HS-5 (cell line): ENCODE data around the gene CCDC137.
"Not testable (repeated sequence)": the region's sequence is repeated elsewhere in the genome, so short reads cannot be mapped to it uniquely, and the experiment has no call there.

Experiments used
- DNase-seq: peaks from one replicate; pipeline ENCODE4 v3.0.0-alpha.2; 2012; ENCODE audit warnings: low read depth

CCDC137 gene, protein sequence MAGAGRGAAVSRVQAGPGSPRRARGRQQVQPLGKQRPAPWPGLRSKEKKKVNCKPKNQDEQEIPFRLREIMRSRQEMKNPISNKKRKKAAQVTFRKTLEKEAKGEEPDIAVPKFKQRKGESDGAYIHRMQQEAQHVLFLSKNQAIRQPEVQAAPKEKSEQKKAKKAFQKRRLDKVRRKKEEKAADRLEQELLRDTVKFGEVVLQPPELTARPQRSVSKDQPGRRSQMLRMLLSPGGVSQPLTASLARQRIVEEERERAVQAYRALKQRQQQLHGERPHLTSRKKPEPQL

DNA sequence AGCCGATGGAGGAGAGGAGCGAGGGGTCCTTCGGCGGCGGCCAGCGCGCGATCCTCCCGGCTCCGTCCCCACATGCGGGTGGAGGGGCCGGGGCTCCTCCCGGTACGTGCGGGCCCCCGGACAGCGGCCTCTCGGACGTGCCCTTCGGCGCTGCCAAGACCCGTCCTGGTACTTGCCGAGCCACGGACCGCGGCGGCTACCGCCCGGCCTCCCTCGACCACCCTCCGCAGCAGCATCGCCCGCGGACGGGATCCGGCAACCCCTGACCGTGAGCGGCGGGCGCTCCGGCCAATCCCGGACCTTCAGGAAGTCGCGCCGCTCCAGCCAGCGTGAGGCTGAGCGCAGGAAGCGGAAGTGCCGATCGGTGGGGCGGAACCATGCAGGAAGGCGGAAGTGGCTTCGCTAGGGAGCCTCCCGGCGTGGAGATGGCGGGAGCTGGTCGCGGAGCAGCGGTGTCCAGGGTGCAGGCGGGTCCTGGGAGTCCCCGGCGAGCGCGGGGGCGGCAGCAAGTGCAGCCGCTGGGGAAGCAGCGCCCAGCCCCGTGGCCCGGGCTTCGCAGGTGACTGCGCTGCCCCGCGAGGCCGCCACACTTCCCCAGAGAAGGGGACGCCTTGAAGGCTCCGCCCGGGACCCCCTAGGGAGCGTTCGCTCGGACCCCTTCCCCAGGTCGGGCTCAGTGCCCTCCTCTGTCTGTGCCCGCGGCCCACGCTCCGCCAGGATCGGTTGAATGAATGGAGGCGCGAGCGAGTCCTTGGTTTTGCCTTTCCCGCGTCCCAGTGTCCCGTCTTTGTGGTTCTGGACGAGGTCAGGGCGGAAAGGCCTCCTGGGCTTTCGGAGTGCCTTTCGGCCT is at the start of gene CCDC137, which contains the start of gene OXLD1:
CCDC137 (plus strand) TSS at position 396 of the 850 bp plus-strand sequence; CDS start at position 426, 30 bp downstream.
OXLD1 (minus strand) TSS at position 264 of the 850 bp plus-strand sequence; CDS start at position 236, 28 bp downstream.
- DNase-seq = peak; percentile 76

DNA sequence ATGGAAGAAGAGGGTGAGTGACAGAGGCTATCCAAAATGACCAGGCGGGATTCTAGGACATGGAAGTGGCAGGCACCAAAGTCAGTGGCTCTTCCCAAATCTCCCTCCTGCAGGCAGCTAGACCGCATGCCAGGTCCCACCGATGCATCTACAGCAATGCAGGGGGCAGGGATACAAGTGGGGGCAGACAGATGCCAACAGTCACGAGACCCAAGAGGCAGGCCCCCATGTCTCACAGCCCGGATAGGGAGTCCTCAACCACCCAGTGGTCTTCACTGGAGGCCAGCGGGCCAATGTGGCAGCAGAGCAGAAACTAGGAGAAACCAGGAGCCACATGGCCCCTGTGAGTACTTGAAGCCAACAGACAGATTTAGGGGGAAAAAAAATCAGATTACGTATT is 49.7 kb upstream of the CCDC137 start:
- no peak for DNase-seq

DNA sequence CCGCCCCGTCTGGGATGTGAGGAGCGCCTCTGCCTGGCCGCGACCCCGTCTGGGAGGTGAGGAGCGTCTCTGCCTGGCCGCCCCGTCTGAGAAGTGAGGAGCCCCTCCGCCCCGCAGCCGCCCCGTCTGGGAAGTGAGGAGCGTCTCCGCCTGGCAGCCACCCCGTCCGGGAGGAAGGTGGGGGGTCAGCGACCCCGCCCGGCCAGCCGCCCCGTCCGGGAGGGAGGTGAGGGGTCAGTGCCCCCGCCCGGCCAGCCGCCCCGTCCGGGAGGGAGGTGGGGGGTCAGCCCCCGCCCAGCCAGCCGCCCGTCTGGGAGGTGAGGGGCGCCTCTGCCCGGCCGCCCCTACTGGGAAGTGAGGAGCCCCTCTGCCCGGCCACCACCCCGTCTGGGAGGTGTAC is 48.2 kb upstream of the CCDC137 start:
- DNase-seq = not testable (repeated sequence)

DNA sequence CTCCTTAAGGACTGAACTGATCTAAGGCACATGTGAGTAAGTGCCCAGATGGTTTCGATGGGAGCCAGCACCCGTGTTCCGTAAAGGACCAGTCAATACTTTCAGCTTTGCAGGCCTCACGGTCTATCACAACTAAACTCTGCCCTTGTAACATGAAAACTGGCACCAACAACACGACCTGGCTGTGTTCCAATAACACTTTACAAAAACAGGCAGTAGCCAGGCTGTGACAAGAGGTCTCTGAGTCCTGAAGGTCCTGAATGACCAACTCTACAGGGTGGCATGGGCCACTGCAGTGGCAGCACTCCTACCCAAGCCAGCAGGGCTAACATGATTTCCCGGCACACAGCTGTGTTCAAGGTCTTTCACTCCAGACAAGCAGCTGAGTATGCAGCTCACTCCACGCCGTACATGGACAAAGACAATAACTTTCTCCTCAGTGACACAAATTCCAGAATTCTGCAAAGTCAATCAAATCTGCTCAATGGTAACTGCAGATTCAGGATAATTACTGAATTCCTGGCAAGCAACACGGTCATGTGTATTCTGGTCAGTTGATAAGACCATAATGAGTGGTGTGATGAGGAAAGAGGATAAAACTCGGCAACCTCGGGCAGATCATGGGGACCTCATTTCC is 44.9 kb upstream of the CCDC137 start:
- no peak for DNase-seq

DNA sequence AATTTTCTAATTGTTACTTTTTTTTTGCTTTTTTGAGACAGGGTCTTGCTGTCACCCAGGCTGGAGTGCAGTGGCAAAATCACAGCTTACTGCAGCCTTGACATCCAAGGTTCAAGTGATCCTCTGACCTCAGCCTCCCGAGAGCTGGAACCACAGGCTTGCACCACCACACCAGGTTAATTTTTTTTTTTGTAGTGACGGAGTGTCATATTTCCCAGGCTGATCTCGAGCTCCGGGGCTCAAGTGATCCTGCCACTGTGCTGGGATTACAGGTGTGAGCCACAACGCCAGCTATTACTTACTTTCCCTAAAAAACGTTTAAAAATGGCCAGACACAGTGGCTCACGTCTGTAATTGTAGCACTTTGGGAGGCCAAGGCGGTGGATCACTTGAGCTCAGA is 36.3 kb upstream of the CCDC137 start:
- DNase-seq = no peak

DNA sequence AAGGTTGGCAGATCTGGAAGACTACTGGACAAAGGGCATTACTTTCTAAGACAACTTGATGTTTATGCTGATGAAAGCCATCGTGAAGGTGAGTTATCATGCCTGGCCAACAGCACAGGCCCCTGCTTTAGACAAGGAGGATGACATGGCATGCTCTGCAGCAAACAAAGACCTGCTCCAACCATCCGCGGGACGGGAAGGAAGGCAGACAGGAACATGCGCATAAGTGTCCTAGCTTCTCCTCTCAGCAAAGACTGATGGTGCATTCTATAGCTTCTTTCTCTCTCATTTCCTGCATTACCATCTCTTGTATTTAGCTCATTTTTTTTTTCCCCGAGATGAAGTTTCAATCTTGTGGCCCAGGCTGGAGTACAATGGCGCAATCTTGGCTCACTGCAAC is 35.1 kb upstream of the CCDC137 start:
- DNase-seq = no peak

DNA sequence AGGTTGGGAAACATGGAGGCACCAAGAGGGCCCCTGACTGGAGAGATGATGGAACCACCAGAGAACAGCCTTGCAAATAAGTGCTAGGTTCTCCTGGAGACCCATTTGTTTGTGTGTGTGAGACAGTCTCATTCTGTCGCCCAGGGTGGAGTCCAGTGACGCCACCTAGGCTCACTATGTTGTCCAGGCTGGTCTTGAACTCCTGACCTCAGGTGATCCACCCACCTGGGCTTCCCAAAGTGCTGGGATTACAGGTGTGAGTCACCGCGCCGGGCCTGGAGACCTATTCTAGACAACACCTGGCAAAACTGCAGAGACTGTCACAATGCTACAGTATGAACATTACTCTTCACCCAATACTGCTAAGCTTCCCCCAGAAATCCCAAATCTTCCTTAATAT is 31.1 kb upstream of the CCDC137 start:
- DNase-seq = no peak

DNA sequence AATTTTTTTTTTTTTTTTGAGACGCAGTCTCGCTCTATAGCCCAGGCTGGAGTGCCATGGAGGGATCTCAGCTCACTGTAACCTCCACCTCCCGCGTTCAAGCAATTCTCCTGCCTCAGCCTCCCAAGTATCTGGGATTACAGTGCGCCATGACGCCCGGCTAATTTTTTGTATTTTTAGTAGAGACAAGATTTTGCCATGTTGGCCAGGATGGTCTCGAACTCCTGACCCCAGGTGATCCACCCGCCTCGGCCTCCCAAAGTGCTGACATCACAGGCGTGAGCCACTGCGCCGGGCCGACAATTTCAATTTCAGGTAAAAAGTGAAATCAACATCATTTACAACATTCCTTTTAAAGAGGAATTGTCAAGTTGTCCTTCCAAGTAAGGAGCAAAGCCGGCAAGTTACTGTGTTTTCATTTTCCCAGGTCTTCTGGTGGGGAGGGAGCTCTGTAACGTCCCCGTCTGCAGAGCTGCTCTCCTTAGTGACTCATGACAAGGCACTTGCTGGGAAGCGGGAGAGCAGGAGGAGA is 30.5 kb upstream of the CCDC137 start:
- no peak for DNase-seq

DNA sequence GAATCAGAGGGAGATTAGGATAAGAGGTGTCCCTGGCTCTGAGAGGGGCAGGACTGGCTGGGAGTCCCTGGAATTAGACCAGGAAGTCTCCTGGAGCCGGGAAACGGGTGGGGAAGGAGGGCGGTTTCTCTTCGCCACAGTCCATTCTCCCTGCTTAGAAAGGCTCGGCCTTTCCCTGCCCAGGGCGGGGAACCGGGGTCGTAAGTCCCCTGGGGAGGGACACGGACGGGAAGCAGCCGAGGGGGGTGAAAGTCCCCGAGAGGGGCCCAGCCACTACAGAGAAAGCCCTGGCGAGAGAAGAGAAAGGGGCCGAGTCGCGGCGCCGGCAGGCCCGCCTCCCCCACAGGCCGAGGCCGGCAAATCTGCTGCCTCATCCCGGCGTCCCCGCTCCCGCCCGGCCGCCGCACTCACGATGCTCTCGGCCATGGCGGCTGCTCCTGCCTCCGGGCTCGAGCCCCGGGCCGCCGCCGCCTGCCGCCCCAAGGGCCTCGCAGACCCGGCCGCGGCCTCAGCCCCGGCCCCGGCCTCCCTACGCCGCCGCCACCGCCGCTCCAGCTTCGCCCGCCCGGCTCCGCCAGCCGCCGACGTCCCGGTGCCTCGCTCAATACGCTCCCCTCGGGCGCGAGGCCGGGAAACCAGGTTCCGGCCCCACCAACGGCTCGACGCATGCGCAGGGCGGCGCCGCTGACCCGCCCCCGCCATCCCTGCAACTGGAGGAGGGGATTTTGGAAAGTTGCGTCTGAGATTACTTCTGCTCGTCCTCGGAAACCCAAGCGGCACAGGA is 29.8 kb upstream of the CCDC137 start, which contains the start of the genes NPLOC4 and TSPAN10:
NPLOC4 (minus strand) TSS at position 608 of the 784 bp plus-strand sequence; CDS start at position 426, 182 bp downstream.
TSPAN10 (plus strand) TSS at position 692 of the 784 bp plus-strand sequence. CDS start 5,217 bp downstream, outside the sequence.
- DNase-seq = peak; percentile 51

DNA sequence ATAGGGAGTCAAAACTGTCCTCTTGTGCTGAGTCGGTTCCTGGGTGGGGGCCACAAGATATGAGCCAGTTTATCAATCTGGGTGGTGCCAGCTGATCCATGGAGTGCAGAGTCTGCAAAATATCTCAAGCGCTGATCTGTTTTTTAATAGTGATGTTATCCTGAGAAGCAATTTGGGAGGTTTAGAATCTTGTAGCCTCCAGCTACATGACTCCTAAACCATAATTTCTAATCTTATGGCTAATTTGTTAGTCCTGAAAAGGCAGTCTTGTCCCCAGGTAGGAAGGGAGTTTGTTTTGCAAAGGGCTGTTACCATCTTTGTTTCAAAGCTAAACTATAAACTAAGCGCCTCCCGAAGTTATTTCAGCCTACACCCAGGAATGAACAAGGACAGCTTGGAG is 27.9 kb upstream of the CCDC137 start:
- DNase-seq = no peak

DNA sequence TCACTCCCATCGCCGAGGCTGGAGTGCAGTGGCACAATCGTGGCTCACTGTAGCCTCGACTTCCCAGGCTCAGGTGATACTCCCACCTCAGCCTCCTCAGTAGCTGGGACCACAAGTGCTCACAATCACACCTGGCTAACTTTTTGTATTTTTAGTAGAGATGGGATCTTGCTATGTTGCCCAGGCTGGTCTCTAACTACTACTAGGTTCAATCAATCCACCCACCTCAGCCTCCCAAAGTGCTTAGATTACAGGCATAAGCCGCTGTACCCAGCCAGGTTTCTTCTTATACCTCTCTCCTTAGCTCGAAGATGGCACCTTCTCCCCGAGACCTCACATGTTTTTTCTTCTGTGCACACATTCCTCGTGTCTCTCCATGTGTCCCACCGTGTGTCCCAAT is 26.5 kb upstream of the CCDC137 start:
- no peak for DNase-seq

DNA sequence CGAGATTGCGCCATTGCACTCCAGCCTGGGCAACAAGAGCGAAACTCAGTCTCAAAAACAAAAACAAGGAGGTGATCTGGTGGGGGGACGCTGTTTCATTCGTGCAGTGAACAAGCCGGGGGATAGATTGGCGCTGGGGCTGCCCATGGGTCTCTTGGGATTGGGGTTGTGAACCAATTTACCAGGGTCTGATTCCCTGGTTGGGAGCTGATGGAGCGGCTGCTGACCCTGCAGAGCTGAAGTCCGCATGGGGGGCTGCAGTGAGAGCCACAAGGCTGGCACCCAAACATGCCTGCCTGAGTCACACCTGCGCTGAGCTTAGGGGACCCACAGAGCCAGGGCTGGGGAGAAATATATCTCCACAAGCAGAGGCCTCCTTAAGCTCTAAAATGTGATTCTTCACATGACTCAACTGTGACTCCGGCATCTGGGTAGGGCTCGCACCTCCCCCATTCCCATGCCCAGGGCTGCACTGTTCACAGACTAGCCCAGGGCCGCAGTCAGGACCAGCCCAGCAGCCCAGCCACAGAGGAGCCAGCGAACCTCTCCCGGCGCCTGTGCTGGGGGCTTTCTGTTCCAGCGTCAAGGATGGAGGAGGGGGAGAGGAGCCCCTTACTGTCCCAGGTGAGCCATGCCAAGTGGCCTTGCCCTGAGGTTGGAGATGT is 24.6 kb upstream of the CCDC137 start:
- DNase-seq = peak; percentile 35

DNA sequence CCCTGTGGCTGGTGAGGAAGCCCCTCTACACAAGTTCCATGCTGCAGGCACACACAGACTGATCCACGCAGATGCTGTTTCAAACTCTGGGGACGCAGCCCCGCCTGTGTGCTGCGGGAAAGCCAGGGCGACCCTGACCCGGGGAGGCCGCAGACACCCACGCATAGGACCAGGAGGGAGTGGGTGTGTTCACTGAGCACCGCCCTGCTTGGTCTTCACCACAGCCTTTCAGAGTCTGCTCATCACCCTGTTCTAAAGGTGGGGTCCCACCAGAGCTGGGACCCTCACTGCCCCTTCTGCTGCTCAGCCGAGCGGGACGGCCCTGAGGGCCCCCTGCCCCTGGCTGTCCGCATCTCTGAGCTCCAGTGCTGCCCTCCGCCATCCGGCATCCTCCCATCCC is 22.0 kb upstream of the CCDC137 start:
- DNase-seq = no peak

DNA sequence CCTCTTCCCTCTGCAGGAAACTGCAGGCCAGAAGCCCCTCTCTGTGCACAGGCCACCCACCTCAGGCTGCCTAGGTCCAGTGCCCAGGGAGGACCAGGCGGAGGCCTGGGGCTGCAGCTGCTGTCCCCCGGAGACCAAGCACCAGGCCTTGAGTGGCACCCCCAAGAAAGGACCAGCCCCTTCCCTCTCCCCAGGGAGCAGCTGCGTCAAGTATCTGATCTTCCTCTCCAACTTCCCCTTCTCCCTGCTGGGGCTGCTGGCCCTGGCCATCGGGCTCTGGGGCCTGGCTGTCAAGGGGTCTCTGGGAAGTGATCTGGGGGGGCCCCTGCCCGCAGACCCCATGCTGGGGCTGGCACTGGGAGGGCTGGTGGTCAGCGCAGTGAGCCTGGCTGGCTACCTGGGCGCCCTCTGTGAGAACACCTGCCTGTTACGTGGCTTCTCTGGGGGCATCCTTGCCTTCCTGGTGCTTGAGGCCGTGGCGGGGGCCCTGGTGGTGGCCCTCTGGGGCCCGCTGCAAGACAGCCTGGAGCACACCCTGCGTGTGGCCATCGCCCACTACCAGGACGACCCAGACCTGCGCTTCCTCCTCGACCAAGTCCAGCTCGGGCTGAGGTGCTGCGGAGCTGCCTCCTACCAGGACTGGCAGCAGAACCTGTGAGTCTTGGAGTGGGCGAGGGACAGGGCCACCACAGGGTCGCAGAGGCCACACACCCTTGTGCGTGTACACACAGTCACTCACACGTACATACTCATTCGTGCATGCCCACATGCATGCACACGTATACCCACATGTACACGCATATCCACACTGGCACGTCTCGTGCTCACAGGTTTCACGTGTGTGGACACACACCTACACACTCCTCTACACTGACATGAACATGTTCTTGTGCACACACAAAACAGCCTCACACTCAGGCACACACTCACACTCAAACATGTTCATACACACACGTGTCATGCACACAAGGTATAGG is 21.3 kb upstream of the CCDC137 start:
- no peak for DNase-seq

DNA sequence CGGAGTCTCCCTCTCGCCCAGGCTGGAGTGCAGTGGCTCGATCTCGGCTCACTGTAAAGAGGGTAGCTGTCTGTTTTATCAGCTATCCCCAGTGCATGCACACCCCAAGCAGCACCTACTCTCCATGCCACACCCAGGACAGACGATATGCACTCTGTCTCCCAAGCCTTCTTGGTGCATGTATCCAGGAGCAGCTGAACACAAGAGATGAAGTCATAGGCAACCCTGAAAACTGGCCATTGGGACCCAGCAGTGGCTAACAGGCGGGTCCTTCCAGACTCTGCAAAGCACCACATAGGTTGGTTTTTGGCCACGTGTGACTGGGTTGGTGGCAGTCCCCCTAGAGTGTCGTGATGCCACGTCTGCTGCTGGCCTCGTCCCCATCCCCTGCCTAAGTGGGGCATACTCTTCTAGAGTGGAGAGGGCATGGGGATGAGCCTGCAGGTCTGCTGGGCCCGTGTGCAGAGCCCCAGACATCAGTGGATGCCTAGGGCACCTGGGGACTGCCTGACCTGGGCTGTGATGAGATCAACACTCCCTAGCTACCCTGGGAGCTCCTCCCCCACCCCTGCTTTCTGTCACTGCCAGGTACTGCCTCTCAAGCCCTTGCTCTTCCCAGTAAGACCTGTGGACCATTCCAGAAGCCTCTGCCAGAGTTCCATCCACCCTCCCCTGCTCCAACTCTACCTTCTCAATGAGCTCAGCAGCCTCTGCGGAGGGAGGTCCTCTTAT is 19.5 kb upstream of the CCDC137 start:
- no peak for DNase-seq

DNA sequence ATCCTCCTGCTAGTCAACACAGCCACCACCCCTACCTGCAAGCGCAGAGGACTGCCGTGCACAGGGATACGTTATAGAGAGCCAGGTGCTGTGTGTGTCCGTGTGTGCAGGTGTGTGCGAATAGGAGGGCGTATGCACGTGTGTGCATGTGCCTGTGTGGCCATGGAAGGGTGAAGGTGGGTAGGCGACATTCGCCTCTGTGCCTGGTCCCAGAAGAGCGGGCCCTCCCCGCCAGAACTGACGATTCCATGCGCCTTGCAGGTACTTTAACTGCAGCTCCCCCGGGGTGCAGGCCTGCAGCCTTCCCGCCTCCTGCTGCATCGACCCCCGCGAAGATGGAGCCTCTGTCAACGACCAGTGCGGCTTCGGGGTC is 18.9 kb upstream of the CCDC137 start:
- DNase-seq = no peak

DNA sequence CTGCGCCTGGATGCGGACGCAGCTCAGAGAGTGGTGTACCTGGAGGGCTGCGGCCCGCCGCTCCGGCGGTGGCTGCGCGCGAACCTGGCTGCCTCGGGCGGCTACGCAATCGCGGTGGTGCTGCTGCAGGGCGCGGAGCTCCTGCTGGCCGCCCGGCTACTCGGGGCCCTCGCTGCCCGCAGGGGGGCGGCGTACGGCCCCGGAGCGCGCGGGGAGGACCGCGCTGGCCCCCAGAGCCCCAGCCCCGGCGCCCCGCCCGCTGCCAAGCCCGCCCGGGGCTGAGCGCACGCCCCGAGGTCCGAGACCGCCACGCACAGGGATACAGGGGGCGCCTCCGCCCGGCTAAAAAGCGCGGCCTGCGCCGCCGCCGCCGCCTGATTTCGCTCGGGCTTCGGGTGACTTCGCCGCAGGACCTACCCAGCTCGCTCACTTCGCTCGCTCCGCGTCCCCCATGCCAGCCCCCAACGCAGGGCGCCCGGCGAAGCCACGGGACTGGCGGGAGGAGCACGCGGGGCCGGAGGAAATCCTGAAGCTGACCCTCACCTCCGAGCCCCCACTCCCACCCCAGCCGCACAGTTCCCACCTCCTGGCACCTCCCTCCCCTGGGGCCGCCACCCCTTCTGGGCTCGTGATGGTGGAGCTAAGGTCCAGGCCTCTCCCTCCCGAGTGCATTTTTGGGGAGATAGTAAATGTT is 18.4 kb upstream of the CCDC137 start:
- no peak for DNase-seq

DNA sequence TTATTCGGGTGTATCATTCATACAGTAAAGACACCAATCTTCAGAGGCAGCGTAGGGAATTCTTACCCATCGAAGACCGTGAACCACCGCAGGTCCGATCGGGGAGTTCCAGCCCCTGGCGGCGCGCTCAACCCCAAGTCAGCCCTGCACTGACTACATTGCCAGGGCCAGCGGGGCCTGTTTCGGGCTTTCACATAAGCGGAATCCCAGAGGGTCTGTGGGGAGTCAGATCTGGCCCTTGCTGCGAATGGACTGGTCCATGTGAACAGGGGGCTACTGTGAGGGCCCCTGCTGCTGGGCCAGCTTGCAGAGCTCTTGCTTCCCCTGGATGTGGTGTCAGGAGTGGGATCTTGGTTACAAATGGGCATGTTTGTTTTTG is 17.8 kb upstream of the CCDC137 start:
- no peak for DNase-seq
